HG03103 (cell line): Measurements from ENCODE around the gene MS4A4E.
"Not testable (repeated sequence)": the region's sequence is repeated elsewhere in the genome, so short reads cannot be mapped to it uniquely, and the experiment has no call there.

Experiments
- ATAC-seq: cut with Tn5 transposase; IDR thresholded peaks from one replicate; pipeline ENCODE4 v1.9.1; 2021; ENCODE audit warnings: low read depth; ENCODE audit not compliant: unreplicated experiment

The MS4A4E gene

DNA sequence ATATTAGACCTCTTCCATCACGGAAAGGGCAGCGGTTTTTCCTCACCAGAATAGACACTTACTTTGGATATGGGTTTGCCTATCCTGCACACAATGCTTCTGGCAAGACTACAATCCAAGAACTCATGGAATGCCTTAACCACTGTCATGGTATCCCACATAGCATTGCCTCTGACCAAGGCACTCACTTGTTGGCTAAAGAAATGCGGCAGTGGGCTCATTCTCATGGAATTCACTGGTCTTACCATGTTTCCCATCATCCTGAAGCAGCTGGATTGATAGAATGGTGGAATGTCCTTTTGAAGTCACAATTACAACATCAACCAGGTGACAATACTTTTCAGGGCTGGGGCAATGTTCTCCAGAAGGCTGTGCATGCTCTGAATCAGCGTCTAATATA is 20.8 kb downstream of the MS4A4E start:
- no peak for ATAC-seq

DNA sequence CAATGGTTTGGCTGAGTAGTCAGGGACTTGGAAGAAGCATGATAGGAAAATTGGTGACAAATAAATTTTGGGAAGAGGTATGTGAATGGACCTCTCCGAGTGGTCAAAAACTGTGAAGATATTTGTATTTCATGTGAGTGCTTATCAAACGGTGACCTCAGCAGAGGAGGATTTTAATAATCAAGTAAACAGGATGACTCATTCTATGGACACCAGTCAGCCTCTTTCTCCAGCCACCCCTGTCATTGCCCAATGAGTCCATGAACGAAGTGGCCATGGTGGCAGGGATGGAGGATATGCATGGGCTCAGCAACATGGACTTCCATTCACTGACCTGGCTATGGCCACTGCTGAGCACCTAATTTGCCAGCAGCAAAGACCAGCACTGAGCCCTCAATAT is 21.2 kb downstream of the MS4A4E start:
- ATAC-seq = no peak

DNA sequence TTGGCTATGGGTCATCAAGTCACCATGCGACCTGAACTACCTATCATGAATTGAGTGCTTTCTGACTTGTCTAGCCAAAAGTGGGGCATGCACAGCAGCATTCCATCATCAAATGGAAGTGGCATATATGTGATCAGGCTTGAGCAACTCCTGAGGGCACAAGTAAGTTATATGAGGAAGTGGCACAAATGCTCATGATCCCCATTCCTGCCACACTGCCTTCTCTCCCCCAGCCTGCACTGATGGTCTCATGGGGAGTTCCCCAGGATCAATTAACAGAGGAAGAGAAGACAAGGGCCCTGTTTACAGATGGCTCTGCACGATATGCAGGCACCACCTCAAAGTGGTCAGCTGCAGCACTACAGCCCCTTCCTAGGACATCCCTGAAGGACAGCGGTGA is 21.8 kb downstream of the MS4A4E start:
- ATAC-seq = no peak

DNA sequence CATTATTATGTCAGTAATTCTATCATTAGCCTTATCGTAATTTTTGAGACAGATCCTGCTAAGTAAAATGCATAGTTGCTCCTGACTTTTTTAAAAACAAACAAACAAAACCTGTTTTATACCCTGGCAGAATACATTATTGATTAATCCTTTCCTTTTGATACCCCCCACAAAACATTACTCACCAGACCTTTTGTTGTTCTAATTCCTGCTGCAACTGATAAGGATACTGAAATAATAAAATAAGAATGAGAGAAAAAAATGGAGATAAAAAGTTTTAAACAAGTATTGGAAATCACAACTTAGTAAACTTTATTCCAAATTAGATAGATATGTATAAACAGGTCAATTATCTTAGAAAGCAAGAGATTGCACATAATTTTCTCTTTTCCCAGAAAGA is 28.6 kb downstream of the MS4A4E start:
- ATAC-seq = no peak

DNA sequence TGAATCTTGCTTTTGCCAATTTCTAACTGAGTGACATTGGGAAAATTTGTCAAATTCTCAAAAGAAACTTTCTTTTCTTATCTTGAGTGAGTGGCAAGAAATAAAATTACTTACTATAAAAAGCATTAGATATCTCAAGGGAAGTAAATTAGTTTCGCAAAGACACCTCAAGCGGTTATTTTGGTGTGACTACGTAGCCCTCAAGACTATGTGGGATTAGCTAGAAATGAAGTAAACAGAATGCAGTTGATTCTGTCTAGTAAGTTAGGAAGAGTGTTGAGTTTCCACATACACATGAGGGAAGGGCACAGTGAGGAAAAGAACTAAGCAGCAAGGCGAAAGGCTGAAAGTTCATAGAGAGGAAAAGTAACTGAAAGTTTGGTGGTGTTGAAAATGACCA is 31.7 kb downstream of the MS4A4E start:
- ATAC-seq = no peak

DNA sequence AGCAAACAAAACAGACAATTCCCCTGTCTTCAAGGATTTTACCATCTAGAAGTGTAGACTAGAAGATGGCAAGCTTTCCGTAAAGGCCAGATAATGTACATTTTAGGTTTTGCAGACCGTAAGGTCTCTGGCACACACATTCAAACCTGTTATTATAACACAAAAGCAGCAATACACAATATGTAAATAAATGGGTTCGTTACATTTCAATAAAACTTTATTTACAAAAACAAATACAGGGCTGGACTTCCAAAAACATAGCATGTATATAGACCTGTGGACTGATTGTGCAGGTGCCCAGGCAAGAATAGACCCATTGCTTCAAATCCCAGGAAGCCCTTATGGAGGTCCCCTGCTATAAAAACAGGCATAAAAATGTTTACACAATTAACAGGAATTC is 33.0 kb downstream of the MS4A4E start:
- no peak for ATAC-seq

DNA sequence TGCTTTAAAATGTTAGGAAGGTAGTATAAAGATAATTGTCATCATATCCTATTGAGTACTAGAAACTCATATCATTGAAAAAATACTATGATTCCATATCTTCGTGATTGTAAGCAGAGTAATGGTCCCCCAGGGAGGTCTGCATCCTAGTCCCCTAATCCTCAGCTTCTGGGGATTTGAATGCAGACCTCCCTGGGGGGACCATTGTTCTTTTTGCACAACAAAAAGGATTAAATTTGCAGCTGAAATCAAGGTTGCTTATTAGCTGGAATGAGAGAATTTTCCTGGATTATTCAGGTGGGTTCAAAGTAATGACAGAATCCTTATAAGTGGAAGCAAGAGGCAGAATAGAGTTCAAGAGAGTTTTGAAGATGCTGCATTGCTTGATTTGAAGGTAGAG is 34.0 kb downstream of the MS4A4E start:
- no peak for ATAC-seq

DNA sequence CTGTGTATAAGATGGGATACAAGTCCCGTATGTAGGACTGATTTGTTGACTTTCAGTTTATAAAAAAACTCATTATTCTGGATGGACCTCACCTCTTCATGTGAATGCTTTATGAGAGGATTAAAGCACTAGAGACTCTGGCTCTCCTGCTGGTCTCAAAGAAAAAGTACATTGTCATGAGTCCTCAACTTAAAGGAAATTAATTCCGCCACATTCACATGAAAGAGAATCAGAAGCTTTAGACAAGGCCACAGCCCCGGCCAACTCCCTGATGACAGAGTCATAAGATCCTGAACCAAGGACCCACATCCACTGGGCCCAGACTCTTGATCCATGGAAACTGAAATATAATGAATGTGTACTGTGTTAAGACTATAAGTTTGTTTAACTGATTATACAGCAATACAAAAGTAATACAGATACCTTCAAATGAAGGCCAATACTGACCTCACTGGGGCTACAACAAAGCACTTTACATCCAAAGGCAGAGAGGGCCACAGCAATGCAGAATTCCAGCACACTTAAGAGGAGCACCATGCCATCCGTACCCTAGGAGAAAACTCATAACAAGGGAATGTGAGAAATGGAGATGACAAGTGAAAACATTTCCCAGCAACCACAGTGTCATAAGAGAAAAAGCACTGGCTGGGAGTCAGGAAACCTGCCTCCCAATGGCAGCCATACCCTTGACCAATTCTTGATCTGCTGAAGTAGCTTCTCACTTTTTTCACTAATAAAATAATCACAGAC is 34.6 kb downstream of the MS4A4E start:
- no peak for ATAC-seq

DNA sequence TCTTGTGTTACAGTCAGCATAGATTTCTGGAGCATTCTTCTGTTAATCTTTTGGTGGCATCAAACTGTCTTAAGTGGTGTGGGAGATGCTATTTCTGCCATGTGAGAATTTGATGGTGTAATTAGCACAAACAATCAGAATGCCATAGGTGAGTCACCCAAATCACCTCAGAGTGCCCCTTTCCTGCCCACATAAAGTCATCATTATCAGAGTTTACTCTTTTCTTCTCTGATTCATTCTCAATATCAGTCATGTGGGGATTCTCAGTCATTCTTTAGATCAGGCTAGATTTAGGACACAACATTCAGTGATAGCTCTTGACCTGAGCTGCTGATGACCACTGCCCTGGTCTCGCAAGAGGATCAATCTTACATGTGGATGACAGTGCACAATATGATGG is 36.3 kb downstream of the MS4A4E start:
- ATAC-seq = no peak

DNA sequence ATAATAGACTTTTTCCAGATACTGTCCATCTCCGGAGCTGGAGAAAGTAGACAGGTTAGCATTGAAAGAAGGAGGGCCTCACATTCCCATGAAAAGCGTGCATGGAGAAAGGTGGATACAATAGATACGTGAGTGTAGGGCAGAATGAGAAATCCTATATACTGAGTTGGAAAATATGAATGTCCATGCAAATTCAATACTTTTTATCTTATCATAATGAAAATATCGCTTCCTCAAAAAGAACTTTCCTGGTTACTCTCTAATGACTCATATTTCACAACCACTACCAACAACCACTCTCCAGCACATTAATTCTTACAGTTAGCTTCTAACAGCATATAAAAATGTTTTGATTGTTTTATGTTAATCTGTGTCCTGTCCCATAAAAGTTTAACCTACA is 38.0 kb downstream of the MS4A4E start:
- peak; percentile 66 for ATAC-seq

DNA sequence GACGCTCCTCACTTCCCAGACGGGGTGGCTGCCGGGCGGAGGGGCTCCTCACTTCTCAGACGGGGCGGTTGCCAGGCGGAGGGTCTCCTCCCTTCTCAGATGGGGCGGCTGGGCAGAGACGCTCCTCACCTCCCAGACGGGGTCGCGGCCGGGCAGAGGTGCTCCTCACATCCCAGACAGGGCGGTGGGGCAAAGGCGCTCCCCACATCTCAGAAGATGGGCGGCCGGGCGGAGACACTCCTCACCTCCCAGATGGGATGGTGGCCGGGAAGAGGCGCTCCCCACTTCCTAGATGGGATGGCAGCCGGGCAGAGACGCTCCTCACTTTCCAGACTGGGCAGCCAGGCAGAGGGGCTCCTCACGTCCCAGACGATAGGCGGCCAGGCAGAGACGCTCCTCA is 41.6 kb downstream of the MS4A4E start:
- ATAC-seq = not testable (repeated sequence)

DNA sequence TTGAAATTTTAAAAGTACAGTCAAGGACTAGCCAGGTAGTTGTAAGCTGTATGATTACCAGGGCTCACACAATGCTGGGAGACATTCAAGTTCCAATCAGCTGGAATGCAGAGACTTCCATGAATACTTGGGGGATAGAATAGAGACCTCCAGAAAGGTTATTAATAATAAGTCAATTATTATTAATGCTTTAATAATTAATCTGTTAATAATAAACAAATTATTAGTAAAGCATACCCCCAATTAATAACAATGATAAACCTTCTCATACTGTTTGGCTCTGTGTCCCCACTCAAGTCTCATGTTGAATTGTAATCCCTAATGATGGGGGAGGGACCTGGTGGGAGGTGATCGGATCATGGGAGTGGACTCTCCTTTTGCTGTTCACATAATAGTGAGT is 45.5 kb downstream of the MS4A4E start:
- no peak for ATAC-seq

DNA sequence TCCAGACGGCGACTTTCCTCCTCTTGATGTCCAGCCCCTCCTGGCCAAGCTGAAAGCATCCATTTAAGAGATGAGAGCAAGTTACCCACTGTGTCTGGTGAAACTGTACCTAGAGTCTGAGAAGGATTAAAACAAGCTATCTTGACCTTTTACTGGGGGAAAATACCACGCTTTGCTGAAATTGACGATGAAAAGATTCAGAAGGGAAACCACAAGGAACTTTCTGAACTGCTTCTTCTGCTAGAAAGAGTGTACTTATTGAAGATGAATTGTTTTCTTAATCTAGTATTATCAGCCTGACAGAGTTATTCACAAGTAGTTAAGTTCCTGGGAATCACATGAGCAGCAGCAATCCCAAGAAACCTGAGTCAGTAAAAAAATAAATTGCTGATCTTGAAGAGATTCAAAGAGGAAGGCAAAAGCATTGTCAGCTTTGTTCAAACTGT is 47.0 kb downstream of the MS4A4E start:
- peak; percentile 47 for ATAC-seq

DNA sequence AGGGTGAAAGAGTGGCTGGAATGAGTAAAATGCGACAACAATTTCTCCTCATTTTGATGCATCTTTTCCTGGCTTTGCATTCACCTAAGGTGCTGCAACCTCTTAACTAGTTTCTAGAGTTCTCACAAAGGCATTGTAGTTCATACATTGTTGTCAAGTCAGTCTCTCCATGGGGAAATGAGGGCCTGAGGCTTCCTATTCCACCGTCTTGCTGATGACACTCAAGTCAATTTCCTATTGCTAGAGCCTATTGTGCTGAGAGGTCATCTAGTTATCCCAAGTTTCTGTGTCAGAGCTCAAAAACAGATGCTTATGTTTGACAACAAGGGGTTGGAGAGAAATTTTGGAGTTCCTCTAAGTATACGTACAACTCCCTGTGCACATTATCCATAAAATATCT is 48.4 kb downstream of the MS4A4E start:
- no peak for ATAC-seq

DNA sequence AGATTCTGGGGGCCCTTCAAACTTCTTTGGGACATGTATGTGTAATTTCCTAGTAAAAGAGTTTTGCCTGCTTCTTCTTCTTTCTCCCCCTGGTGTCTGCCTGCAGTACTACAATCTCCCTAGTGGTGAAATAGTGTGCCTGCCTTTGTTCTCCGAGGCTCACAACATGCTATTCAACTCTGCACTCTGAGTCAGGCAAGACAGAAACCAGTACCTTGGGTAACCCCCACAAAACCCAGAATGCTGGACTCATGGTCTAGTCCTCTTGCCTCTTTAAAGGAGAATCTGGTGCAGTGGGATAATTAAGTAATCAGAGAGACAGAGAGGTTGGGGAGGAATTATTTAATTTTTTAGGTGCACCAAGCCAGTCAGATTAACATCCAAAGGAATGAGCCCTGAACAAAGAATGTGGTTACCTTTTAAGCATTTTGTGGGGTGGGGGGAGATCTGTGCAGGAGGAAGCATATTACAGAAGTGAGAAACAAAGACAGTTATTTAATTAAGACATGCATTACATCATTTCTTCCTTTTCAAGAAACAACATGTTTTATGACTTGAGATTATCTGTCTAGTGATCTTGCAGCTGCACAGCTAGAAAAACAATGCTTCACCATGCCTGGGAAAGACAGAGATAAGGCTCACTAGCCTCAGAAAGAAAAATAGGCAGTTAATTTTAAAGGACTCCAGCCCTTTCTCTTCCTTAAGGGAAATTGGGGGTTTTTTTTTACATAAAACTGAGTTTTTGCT is 49.1 kb downstream of the MS4A4E start:
- peak; percentile 92 for ATAC-seq

DNA sequence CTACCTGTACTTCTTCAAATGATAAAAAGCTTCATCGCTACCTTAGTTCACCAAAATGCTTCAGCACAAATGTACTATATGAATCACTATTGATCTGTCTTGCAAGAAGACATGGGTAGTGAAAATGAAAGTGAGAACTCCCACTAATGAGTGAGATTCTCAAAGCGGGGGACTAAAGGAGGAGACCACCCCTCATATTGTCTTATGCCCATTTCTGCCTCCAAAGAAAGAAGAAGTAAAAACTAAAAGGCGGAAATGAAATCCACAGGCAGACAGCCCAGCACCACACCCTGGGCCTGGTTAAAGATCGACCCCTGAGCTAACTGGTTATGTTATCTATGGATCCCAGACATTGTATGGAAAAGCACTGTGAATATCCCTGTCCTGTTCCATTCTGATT is 50.4 kb downstream of the MS4A4E start:
- not testable (repeated sequence) for ATAC-seq

DNA sequence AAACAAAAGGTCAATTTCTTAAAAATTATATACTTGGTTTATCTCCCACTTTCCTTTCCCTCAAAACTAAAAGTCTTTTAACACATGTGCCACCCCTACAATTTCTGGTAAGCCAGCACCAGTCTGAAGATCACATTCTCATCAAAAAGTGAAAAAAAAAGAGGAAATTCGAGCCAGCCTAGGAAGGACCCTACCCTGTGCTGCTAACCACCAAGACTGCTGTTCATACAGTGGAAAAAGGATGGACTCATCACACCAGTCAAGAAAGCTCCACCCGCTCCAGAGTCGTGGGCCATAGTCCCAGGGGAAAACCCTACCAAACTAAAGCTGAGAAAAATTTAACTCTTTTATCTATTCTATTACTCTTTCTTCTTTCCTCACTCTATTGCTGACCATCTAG is 54.5 kb downstream of the MS4A4E start:
- not testable (repeated sequence) for ATAC-seq

DNA sequence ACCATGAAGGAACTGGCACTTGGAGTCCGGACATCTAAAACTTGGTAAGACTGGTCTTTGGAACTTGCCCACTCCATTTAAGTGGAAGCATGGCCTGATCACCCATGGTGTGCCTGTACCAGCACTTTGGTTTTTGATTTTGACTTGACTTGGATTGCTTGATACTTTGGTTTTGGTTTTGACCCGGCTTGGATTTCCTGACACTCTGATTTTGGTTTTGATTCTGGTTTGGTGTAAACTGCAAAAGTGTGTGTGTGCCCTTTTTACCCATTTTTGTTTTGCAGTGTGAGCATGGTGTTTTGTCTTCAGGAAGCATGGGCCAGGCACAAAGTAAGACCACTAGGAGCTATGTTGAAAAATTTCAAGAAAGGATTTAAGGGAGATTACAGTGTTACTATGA is 56.8 kb downstream of the MS4A4E start:
- not testable (repeated sequence) for ATAC-seq

DNA sequence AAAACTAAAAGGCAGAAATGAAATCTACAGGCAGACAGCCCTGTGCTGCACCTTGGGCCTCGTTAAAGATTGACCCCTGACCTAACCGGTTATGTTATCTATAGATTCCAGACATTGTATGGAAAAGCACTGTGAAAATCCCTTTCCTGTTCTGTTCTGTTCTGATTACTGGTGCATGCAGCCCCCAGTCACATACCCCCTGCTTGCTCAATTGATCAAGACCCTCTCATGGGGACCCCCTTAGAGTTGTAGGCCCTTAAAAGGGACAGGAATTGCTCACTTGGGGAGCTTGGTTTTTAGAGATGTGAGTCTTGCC is 57.5 kb downstream of the MS4A4E start:
- not testable (repeated sequence) for ATAC-seq

DNA sequence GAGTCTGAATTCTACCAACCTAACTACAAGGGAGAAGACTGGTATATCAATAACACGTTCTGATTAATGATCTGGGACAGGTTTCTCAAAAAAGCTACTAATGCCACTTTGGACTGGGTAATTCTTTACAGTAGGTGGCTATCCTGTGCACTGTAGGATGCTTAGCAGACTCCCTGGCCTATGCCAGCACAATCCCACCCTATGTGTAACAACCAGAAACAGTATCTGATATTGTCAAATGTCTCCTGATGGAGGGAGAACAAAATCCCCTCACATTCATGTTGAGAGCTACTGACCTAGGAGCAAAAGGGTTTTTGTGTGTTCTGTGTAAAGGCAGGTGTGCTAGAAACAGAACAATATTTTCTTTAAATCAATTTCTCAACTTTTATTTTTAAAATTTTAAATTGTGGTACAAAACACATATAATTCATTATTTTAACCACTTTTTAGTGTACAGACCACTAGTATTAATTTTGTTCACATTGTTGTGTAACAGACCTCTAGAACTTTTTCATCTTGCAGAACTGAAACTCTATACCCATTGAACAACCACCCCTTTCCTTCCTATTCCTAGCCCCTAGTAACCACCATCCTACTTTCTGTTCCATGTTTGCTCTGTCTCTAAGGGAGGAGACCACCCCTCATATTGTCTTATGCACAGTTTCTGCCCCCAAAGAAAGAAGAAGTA is 58.0 kb downstream of the MS4A4E start:
- peak; percentile 81 for ATAC-seq

DNA sequence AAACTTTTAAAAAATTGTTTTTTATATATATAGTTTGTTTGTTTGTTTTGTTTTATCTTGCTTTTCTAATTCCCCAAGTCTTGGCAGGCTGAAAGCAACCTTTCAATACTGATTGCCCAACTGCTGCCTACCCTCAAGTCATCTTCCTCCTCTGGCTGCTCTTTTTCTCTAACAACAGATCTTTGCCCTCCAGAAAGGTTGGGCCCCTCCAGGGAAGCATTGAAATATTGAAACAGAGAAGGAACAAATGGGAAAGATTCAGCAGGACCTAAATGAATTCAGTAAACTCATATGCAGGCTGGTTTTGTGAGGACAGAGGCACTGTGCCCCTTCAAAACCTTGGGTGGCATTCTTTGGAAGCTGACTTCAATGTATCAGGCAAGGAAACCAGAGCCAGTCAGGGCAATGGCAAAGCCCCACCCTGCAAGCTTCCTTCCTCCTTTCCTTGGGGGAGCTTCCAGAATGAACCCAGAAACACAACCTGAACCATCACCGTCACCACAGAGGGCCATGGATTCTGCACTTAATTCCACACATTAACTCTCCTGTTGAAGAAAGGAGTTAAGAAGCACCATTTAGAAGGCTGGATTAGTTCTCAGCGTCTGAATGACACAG is 59.2 kb downstream of the MS4A4E start:
- ATAC-seq = no peak
